Caco-2 (cell line): Measurements from ENCODE around the gene PBX4. TPM values are rescaled to one million over a fixed set of nuclear protein-coding genes. Genes with fewer than 3 reads are reported as not detected.
A peak's percentile ranks its signal among the peaks of the same experiment; 100 is the strongest.
"Not testable (repeated sequence)": the region's sequence is repeated elsewhere in the genome, so short reads cannot be mapped to it uniquely, and the experiment has no call there.

Experiments used
- BruUV-seq: library from RNA; stranded (reverse); fragments of 400-500 nt; replicated peaks from 2 replicates; lab custom pipeline; 2021; lab: Mats Ljungman, UMichigan
- CTCF ChIA-PET: fragments of 300-600 bp; sonication (Branson Sonifier 250); formaldehyde crosslinking; loops from one replicate; lab custom pipeline; 2022; ENCODE audit warnings: antibody characterized with exemption; lab: Charles Lee
- POLR2A ChIA-PET: fragments of 300-600 bp; sonication (Branson Sonifier 250); formaldehyde crosslinking; loops from one replicate; lab custom pipeline; 2022; ENCODE audit warnings: antibody characterized with exemption; lab: Charles Lee
- DNase-seq, 2 experiments: peaks; one replicate each; pipeline versions ENCODE4 v3.0.0 to v3.0.0-alpha.2; 2020 to 2022
- H3K27me3 ChIP-seq: replicated peaks from 2 replicates; pipeline ENCODE4 v1.6.0; 2011; ENCODE audit warnings: low read length; ENCODE audit not compliant: control insufficient read depth, insufficient read depth
- H3K36me3 ChIP-seq: 2 replicates; pipeline ENCODE4 v1.5.1; 2011; ENCODE audit warnings: low read length; ENCODE audit not compliant: control insufficient read depth, insufficient read depth
- H3K4me1 ChIP-seq: fragments of 250-450 bp; sonication (Bioruptor Pico); 2 replicates; pipeline ENCODE4 v1.5.1; 2020; ENCODE audit warnings: mild to moderate bottlenecking
- H3K4me3 ChIP-seq: 2 replicates; pipeline ENCODE4 v1.5.1; 2011; ENCODE audit warnings: low read depth, mild to moderate bottlenecking, control low read depth, low read length
- H3K9me3 ChIP-seq: fragments of 250-450 bp; sonication (Bioruptor Pico); 2 replicates; pipeline ENCODE4 v1.5.1; 2020; ENCODE audit warnings: mild to moderate bottlenecking, moderate library complexity
- H3K27ac Mint-ChIP-seq: one replicate; pipeline ENCODE4 v1.8.0; 2022; ENCODE audit warnings: mixed read lengths; ENCODE audit not compliant: unreplicated experiment
- H3K27me3 Mint-ChIP-seq: one replicate; pipeline ENCODE4 v1.8.0; 2022; ENCODE audit warnings: mixed read lengths; ENCODE audit not compliant: insufficient read depth, unreplicated experiment
- H3K36me3 Mint-ChIP-seq: one replicate; pipeline ENCODE4 v1.8.0; 2022; ENCODE audit warnings: mild to moderate bottlenecking, mixed read lengths; ENCODE audit not compliant: insufficient read depth, unreplicated experiment
- H3K4me1 Mint-ChIP-seq: one replicate; pipeline ENCODE4 v1.8.0; 2022; ENCODE audit warnings: low read depth, mixed read lengths; ENCODE audit not compliant: unreplicated experiment
- H3K4me3 Mint-ChIP-seq: one replicate; pipeline ENCODE4 v1.8.0; 2022; ENCODE audit warnings: mild to moderate bottlenecking, moderate library complexity, mixed read lengths; ENCODE audit not compliant: unreplicated experiment
- H3K9me3 Mint-ChIP-seq: one replicate; pipeline ENCODE4 v1.8.0; 2022; ENCODE audit warnings: mixed read lengths; ENCODE audit not compliant: unreplicated experiment
- intact Hi-C: fragments of 100-400 bp; cut with micrococcal nuclease; formaldehyde crosslinking; loops from one replicate; pipeline ENCODE4 v1.10.0; 2022; ENCODE audit not compliant: unreplicated experiment
- total RNA-seq: library from RNA; stranded (reverse); gene quantifications from 2 replicates; pipeline ENCODE4 v1.2.3, GENCODE V29; 2022
- TF ChIP-seq, protein P1 (sequence below), 2 experiments: fragments of 200-600 bp in 1 of 2; IDR thresholded peaks; 1 replicate in 1 of 2; 2 replicates in 1 of 2; pipeline versions ENCODE4 v1.5.1 to v1.8.0; 2011 to 2022; ENCODE audit warnings: antibody characterized with exemption in 1 of 2, control low read depth in 1 of 2, inconsistent platforms in 1 of 2, low read depth in 1 of 2, low read length in 1 of 2, mild to moderate bottlenecking in 1 of 2, moderate library complexity in 1 of 2; ENCODE audit not compliant: insufficient read depth in 1 of 2, severe bottlenecking in 1 of 2, unreplicated experiment in 1 of 2

PBX4 gene
- total RNA-seq, 1 experiment from 2014 or later, result 3.5 TPM

DNA sequence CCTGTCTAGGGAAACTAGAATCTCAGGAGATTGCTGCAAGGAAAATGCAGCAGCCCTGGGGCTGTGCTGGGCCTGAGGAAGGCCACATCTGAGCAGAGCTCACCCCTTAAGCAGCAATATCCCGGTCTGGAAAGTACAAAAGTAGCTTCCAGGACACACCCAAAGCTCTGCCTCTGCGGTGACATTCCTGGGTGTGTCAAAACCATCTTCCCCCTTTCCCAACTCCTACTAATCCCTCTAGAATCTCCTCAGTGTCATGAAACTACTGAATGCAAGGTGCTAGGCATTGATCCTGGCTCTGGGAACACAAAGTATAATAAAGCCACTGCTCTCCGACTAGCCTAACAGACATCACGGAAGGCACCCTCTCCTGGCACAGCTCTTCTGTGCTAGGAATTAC is 5.0 kb downstream of the PBX4 start:
- BruUV-seq, result no TSS peak
- ChIA-PET POLR2A (interaction anchor here (0.7 to 1.0 kb wide), 2 partner anchors 15 to 246 kb away, joined by 4 read pairs; partner anchors contain the start of gene LPAR2), CTCF (interaction anchor here (0.5 to 0.9 kb wide), 4 partner anchors 11 to 84 kb away, joined by 3 to 6 read pairs (median 4); no protein-coding TSS in a partner anchor)
- H3K27me3 ChIP-seq, result no peaks in the 10 kb centered on the region
- intact Hi-C loops, result no loop called here
- H3K4me3 ChIP-seq, result no peak overlapping the region
- TF ChIP-seq, protein P1, sequence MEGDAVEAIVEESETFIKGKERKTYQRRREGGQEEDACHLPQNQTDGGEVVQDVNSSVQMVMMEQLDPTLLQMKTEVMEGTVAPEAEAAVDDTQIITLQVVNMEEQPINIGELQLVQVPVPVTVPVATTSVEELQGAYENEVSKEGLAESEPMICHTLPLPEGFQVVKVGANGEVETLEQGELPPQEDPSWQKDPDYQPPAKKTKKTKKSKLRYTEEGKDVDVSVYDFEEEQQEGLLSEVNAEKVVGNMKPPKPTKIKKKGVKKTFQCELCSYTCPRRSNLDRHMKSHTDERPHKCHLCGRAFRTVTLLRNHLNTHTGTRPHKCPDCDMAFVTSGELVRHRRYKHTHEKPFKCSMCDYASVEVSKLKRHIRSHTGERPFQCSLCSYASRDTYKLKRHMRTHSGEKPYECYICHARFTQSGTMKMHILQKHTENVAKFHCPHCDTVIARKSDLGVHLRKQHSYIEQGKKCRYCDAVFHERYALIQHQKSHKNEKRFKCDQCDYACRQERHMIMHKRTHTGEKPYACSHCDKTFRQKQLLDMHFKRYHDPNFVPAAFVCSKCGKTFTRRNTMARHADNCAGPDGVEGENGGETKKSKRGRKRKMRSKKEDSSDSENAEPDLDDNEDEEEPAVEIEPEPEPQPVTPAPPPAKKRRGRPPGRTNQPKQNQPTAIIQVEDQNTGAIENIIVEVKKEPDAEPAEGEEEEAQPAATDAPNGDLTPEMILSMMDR (IDR thresholded peaks at IDR 0.05; ENCODE audit: insufficient read depth in 1 of 2, low read depth in 1 of 2, low read length in 1 of 2, severe bottlenecking in 1 of 2, unreplicated experiment in 1 of 2), result no peak
- DNase-seq, result peak; percentile 53 to 71
- Mint-ChIP-seq H3K27me3 (no peaks in the 10 kb centered on the region), H3K27ac (peak overlapping the region; percentile 74), H3K4me1 (peaks cover 6% of the 10 kb centered on the region), H3K36me3 (peaks cover 1% of the 10 kb centered on the region), H3K4me3 (no peak overlapping the region), H3K9me3 (no peaks in the 10 kb centered on the region)
- no peaks in the 10 kb centered on the region for H3K9me3 ChIP-seq
- H3K36me3 ChIP-seq, result no peaks in the 10 kb centered on the region
- H3K4me1 ChIP-seq, result peaks cover 14% of the 10 kb centered on the region

DNA sequence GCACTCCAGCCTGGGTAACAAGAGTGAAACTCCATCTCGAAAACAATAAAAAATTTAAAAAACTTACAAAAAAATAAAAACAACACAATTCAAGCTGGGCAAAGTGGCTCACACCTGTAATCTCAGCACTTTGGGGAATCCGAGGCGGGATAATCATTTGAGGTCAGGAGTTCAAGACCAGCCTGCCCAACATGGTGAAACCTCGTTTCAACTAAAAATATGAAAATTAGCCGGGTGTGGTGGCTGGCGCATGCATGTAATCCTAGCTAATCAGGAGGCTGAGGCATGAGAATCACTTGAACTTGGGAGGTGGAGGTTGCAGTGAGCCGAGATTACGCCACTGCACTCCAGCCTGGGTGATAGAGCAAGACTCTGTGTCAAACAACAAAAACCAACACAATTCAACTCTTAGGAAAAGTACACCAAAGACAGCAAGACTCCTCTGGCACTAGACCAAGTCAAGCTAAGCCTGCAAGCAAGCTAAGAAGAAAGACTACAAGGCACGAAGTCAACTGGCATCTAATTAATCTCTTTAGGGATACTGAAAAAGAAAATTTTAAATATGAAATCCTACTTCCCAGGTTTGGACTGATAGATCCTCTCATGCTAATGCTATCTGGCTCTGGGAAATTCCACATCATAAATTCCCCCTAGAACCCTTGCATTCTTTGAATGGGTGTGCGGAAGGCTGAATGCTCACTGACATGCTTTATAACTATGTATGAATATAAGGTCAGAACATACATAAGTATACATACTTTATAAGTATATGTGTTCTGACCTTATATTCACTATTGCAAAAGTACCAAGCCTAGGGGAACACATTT is 7.9 kb downstream of the PBX4 start:
- no peaks in the 10 kb centered on the region for H3K27me3 ChIP-seq
- H3K4me3 ChIP-seq, result no peak overlapping the region
- Mint-ChIP-seq H3K4me3 (no peak overlapping the region), H3K9me3 (no peaks in the 10 kb centered on the region), H3K4me1 (peaks cover 6% of the 10 kb centered on the region), H3K27me3 (no peaks in the 10 kb centered on the region), H3K36me3 (no peaks in the 10 kb centered on the region), H3K27ac (no peak overlapping the region)
- BruUV-seq, result no TSS peak
- CTCF ChIA-PET, result no interaction called here
- TF ChIP-seq, protein P1 (IDR thresholded peaks at IDR 0.05; ENCODE audit: insufficient read depth in 1 of 2, low read depth in 1 of 2, low read length in 1 of 2, severe bottlenecking in 1 of 2, unreplicated experiment in 1 of 2), result no peak
- POLR2A ChIA-PET, result interaction anchor here (0.7 kb wide), 1 partner anchor 38 kb away, joined by 4 read pairs; no protein-coding TSS in a partner anchor
- no peaks in the 10 kb centered on the region for H3K36me3 ChIP-seq
- intact Hi-C loops, result no loop called here
- no peaks in the 10 kb centered on the region for H3K9me3 ChIP-seq
- H3K4me1 ChIP-seq, result peaks cover 18% of the 10 kb centered on the region
- DNase-seq, result no peak

- H3K27me3 ChIP-seq, H3K27me3 Mint-ChIP-seq, intact Hi-C loops, H3K36me3 Mint-ChIP-seq, H3K4me1 ChIP-seq, DNase-seq, H3K4me3 Mint-ChIP-seq, H3K36me3 ChIP-seq, H3K4me1 Mint-ChIP-seq, H3K4me3 ChIP-seq, H3K9me3 ChIP-seq, BruUV-seq, CTCF ChIA-PET, POLR2A ChIA-PET, H3K9me3 Mint-ChIP-seq: not testable (repeated sequence)
- H3K27ac Mint-ChIP-seq, result peak overlapping the region; percentile 48
Measured at GRCh38 chr19:19606686-19607085, 11.8 kb downstream of the PBX4 start.
